Naive B cell (primary cell): ENCODE data around the gene BTG1. TPM values are rescaled to one million over a fixed set of nuclear protein-coding genes. Genes with fewer than 3 reads are reported as not detected.
"Not testable (repeated sequence)": the region's sequence is repeated elsewhere in the genome, so short reads cannot be mapped to it uniquely, and the experiment has no call there.

Experiments
- ATAC-seq, 2 donors: fragments of 150-1000 bp; cut with Tn5 transposase; 2 replicates each; pipeline ENCODE4 v1.10.0; 2021; ENCODE audit warnings: low read depth in 2 of 2, mild to moderate bottlenecking in 2 of 2, moderate library complexity in 2 of 2
- DNase-seq: peaks from one replicate; pipeline ENCODE4 v3.0.0; 2022
- H3K27ac Mint-ChIP-seq, 6 donors: one replicate each; pipeline ENCODE4 v1.8.0; 2020 to 2022; ENCODE audit warnings: mild to moderate bottlenecking in 6 of 6, mixed read lengths in 6 of 6, moderate library complexity in 5 of 6, inconsistent platforms in 2 of 6
- H3K27me3 Mint-ChIP-seq, 3 donors: one replicate each; pipeline ENCODE4 v1.8.0; 2021 to 2022; ENCODE audit warnings: mixed read lengths in 3 of 3, mild to moderate bottlenecking in 1 of 3
- H3K36me3 Mint-ChIP-seq, 2 donors: one replicate each; pipeline ENCODE4 v1.8.0; 2020 to 2022; ENCODE audit warnings: mixed read lengths in 2 of 2, inconsistent platforms in 1 of 2, mild to moderate bottlenecking in 1 of 2
- H3K4me1 Mint-ChIP-seq, 3 donors: one replicate each; pipeline ENCODE4 v1.8.0; 2020 to 2022; ENCODE audit warnings: mixed read lengths in 3 of 3, inconsistent platforms in 1 of 3, mild to moderate bottlenecking in 1 of 3, moderate library complexity in 1 of 3
- H3K4me3 Mint-ChIP-seq, 8 donors: one replicate each; pipeline ENCODE4 v1.8.0; 2020 to 2022; ENCODE audit warnings: mild to moderate bottlenecking in 8 of 8, mixed read lengths in 8 of 8, moderate library complexity in 8 of 8, inconsistent platforms in 2 of 8
- H3K9me3 Mint-ChIP-seq, 7 donors: one replicate each; pipeline ENCODE4 v1.8.0; 2020 to 2022; ENCODE audit warnings: mixed read lengths in 7 of 7, mild to moderate bottlenecking in 5 of 7, inconsistent platforms in 2 of 7, moderate library complexity in 1 of 7
- polyA plus RNA-seq, 6 donors: library from polyadenylated mRNA; unstranded; fragments of 300-500 nt; fragmentation: Illumina TruSeq; gene quantifications; one replicate each; pipeline ENCODE4 v1.2.3, GENCODE V29; 2021; ENCODE audit warnings: low read depth in 6 of 6

The BTG1 gene
- polyA plus RNA-seq, 6 donors from 2014 or later = 644 to 1,809 (median 1,004) TPM

GRCh38 chr12:92136026-92136730 lies 9.5 kb downstream of the BTG1 start:
- H3K4me1 Mint-ChIP-seq = peaks cover 68 to 84% (median 83%) of the 10 kb centered on the region in 3 donors
- ATAC-seq = no peak
- no peak for DNase-seq
- H3K36me3 Mint-ChIP-seq = peaks cover 16 to 41% of the 10 kb centered on the region in 2 donors
- H3K9me3 Mint-ChIP-seq = no peaks in the 10 kb centered on the region
- peak overlapping the region; percentile 96 to 100 (median 100) for H3K4me3 Mint-ChIP-seq
- no peaks in the 10 kb centered on the region for H3K27me3 Mint-ChIP-seq
- H3K27ac Mint-ChIP-seq = peak overlapping the region; percentile 9 to 95 (median 56)

GRCh38 chr12:92135541-92135940 lies 10.1 kb downstream of the BTG1 start:
- peak overlapping the region; percentile 70 to 100 (median 90) for H3K4me3 Mint-ChIP-seq
- H3K4me1 Mint-ChIP-seq = peaks cover 72 to 90% (median 89%) of the 10 kb centered on the region in 3 donors
- DNase-seq, ATAC-seq, H3K9me3 Mint-ChIP-seq, H3K27me3 Mint-ChIP-seq: not testable (repeated sequence)
- peaks cover 16 to 34% of the 10 kb centered on the region in 2 donors for H3K36me3 Mint-ChIP-seq
- H3K27ac Mint-ChIP-seq = peak overlapping the region in 2 of 6 donors; percentile 76 to 78

- DNase-seq = no peak
- Mint-ChIP-seq H3K4me3 (peak overlapping the region; percentile 65 to 100 (median 86)), H3K27ac (peak overlapping the region in 5 of 6 donors; percentile 15 to 94 (median 53)), H3K27me3 (no peaks in the 10 kb centered on the region), H3K9me3 (peaks cover 0 to 2% (median 0%) of the 10 kb centered on the region in 7 donors), H3K4me1 (peaks cover 70 to 90% (median 86%) of the 10 kb centered on the region in 3 donors), H3K36me3 (peaks cover 12 to 29% of the 10 kb centered on the region in 2 donors)
- ATAC-seq = no peak
These were observed 10.9 kb downstream of the BTG1 start for GRCh38 chr12:92134638-92135274.

GRCh38 chr12:92133795-92134637 lies 11.6 kb downstream of the BTG1 start:
- ATAC-seq (peak; percentile 50 to 66), DNase-seq (no peak)
- Mint-ChIP-seq H3K4me1 (peaks cover 71 to 92% (median 89%) of the 10 kb centered on the region in 3 donors), H3K36me3 (peaks cover 17 to 27% of the 10 kb centered on the region in 2 donors), H3K27ac (peak overlapping the region; percentile 51 to 94 (median 58)), H3K4me3 (peak overlapping the region; percentile 65 to 100 (median 86)), H3K27me3 (no peaks in the 10 kb centered on the region), H3K9me3 (peaks cover 0 to 2% (median 0%) of the 10 kb centered on the region in 7 donors)

GRCh38 chr12:92133171-92133570 lies 12.5 kb downstream of the BTG1 start:
- Mint-ChIP-seq H3K27me3 (no peaks in the 10 kb centered on the region), H3K27ac (peak overlapping the region in 5 of 6 donors; percentile 44 to 78 (median 67)), H3K4me1 (peaks cover 68 to 94% (median 86%) of the 10 kb centered on the region in 3 donors), H3K36me3 (peaks cover 22% of the 10 kb centered on the region in 2 donors), H3K4me3 (peak overlapping the region; percentile 60 to 100 (median 79)), H3K9me3 (peaks cover 0 to 2% (median 0%) of the 10 kb centered on the region in 7 donors)
- ATAC-seq = no peak
- DNase-seq = no peak

- H3K4me3 Mint-ChIP-seq = peak overlapping the region in 6 of 8 donors; percentile 11 to 54 (median 36)
- no peaks in the 10 kb centered on the region for H3K27me3 Mint-ChIP-seq
- ATAC-seq (peak; percentile 59 to 73), DNase-seq (no peak)
- peaks cover 18 to 22% of the 10 kb centered on the region in 2 donors for H3K36me3 Mint-ChIP-seq
- peaks cover 62 to 93% (median 77%) of the 10 kb centered on the region in 3 donors for H3K4me1 Mint-ChIP-seq
- H3K9me3 Mint-ChIP-seq = peaks cover 0 to 2% (median 0%) of the 10 kb centered on the region in 7 donors
- H3K27ac Mint-ChIP-seq = peak overlapping the region in 4 of 6 donors; percentile 35 to 91 (median 62)
These were observed 13.4 kb downstream of the BTG1 start for GRCh38 chr12:92132288-92132687.

GRCh38 chr12:92130999-92131398 lies 14.6 kb downstream of the BTG1 start:
- DNase-seq = no peak
- ATAC-seq = no peak
- Mint-ChIP-seq H3K9me3 (peaks cover 0 to 5% (median 0%) of the 10 kb centered on the region in 7 donors), H3K27ac (peak overlapping the region in 5 of 6 donors; percentile 5 to 44 (median 39)), H3K27me3 (no peaks in the 10 kb centered on the region), H3K4me3 (peak overlapping the region in 4 of 8 donors; percentile 1 to 28 (median 3)), H3K36me3 (peaks cover 15% of the 10 kb centered on the region in 2 donors), H3K4me1 (peaks cover 55 to 91% (median 73%) of the 10 kb centered on the region in 3 donors)

- no peak for ATAC-seq
- peaks cover 62 to 91% (median 75%) of the 10 kb centered on the region in 3 donors for H3K4me1 Mint-ChIP-seq
- peak overlapping the region in 2 of 8 donors; percentile 51 to 71 for H3K4me3 Mint-ChIP-seq
- peaks cover 14 to 20% of the 10 kb centered on the region in 2 donors for H3K36me3 Mint-ChIP-seq
- peaks cover 0 to 5% (median 0%) of the 10 kb centered on the region in 7 donors for H3K9me3 Mint-ChIP-seq
- H3K27ac Mint-ChIP-seq = peak overlapping the region in 3 of 6 donors; percentile 49 to 54 (median 50)
- no peak for DNase-seq
- H3K27me3 Mint-ChIP-seq = no peaks in the 10 kb centered on the region
These were observed 16.0 kb downstream of the BTG1 start for GRCh38 chr12:92129609-92130008.

- Mint-ChIP-seq H3K36me3 (peaks cover 14 to 20% of the 10 kb centered on the region in 2 donors), H3K27me3 (no peaks in the 10 kb centered on the region), H3K4me1 (peaks cover 61 to 90% (median 75%) of the 10 kb centered on the region in 3 donors), H3K4me3 (no peak overlapping the region), H3K9me3 (peaks cover 0 to 5% (median 0%) of the 10 kb centered on the region in 7 donors), H3K27ac (peak overlapping the region in 2 of 6 donors; percentile 56 to 66)
- DNase-seq = no peak
- no peak for ATAC-seq
These were observed 17.0 kb downstream of the BTG1 start for GRCh38 chr12:92128612-92129011.

- Mint-ChIP-seq H3K4me1 (peaks cover 38 to 60% (median 45%) of the 10 kb centered on the region in 3 donors), H3K36me3 (peaks cover 23 to 37% of the 10 kb centered on the region in 2 donors)
These were observed 21.0 kb downstream of the BTG1 start for GRCh38 chr12:92124689-92125029.

GRCh38 chr12:92123780-92124688 lies 21.6 kb downstream of the BTG1 start:
- Mint-ChIP-seq H3K9me3 (peaks cover 0 to 30% (median 16%) of the 10 kb centered on the region in 7 donors), H3K27me3 (no peaks in the 10 kb centered on the region), H3K27ac (peak overlapping the region in 5 of 6 donors; percentile 25 to 54 (median 43)), H3K36me3 (peaks cover 22 to 36% of the 10 kb centered on the region in 2 donors), H3K4me1 (peaks cover 34 to 57% (median 41%) of the 10 kb centered on the region in 3 donors), H3K4me3 (peak overlapping the region in 7 of 8 donors; percentile 5 to 80 (median 42))
- peak; percentile 56 to 61 for ATAC-seq
- DNase-seq = no peak

More at GRCh38 chr12:92124689-92125029, 21.0 kb downstream of the BTG1 start:
- DNase-seq = no peak
- H3K27me3 Mint-ChIP-seq = no peaks in the 10 kb centered on the region
- peak; percentile 18 to 34 for ATAC-seq
- H3K4me3 Mint-ChIP-seq = peak overlapping the region in 7 of 8 donors; percentile 5 to 80 (median 53)
- H3K9me3 Mint-ChIP-seq = peaks cover 0 to 24% (median 11%) of the 10 kb centered on the region in 7 donors
- peak overlapping the region in 5 of 6 donors; percentile 8 to 54 (median 25) for H3K27ac Mint-ChIP-seq
